Spleen (tissue), 11 donors: ENCODE results near the gene CLEC4D. TPM values are rescaled to one million over a fixed set of nuclear protein-coding genes. Genes with fewer than 3 reads are reported as not detected.

Experiments
- DNase-seq: peaks from one replicate; pipeline ENCODE4 v3.0.0-alpha.2; 2020
- H3K27ac ChIP-seq, 8 donors: fragments of 200-600 bp; sonication (generic) in 7 of 8; 1 replicate in 4 of 8; 2 replicates in 4 of 8; pipeline versions ENCODE4 v1.5.0 to v1.8.0; 2016 to 2021; ENCODE audit warnings: inconsistent platforms in 4 of 8, mild to moderate bottlenecking in 4 of 8, moderate library complexity in 1 of 8
- H3K27me3 ChIP-seq, 7 donors: fragments of 200-600 bp; sonication (generic) in 6 of 7; replicated peaks in 1 of 7; 1 replicate in 4 of 7; 2 replicates in 3 of 7; pipeline versions ENCODE4 v1.5.0 to v1.8.0; 2016 to 2021; ENCODE audit warnings: inconsistent platforms in 3 of 7, mild to moderate bottlenecking in 1 of 7
- H3K36me3 ChIP-seq, 6 donors: fragments of 200-600 bp; sonication (generic) in 5 of 6; 1 replicate in 4 of 6; 2 replicates in 2 of 6; pipeline versions ENCODE4 v1.5.0 to v1.8.0; 2016 to 2021; ENCODE audit warnings: inconsistent platforms in 2 of 6
- H3K4me1 ChIP-seq, 6 donors: fragments of 200-600 bp; sonication (generic) in 5 of 6; 1 replicate in 3 of 6; 2 replicates in 3 of 6; pipeline versions ENCODE4 v1.5.0 to v1.8.0; 2016 to 2021; ENCODE audit warnings: inconsistent platforms in 3 of 6
- H3K4me3 ChIP-seq, 8 donors: fragments of 200-600 bp; sonication (generic) in 7 of 8; 1 replicate in 4 of 8; 2 replicates in 4 of 8; pipeline versions ENCODE4 v1.5.0 to v1.8.0; 2016 to 2021; ENCODE audit warnings: inconsistent platforms in 4 of 8, mild to moderate bottlenecking in 4 of 8, moderate library complexity in 2 of 8
- H3K9me3 ChIP-seq, 8 donors: fragments of 200-600 bp; sonication (generic) in 7 of 8; 1 replicate in 4 of 8; 2 replicates in 4 of 8; pipeline versions ENCODE4 v1.5.0 to v1.8.0; 2016 to 2021; ENCODE audit warnings: inconsistent platforms in 4 of 8
- CTCF ChIP-seq, 11 experiments: fragments of 200-600 bp in 7 of 11; fragments of 450-650 bp in 4 of 11; sonication (generic) in 4 of 11; IDR thresholded peaks in 8 of 11; conservative IDR thresholded peaks in 3 of 11; 1 replicate in 7 of 11; 2 replicates in 4 of 11; pipeline versions ENCODE4 v1.4.0 to v1.8.0; 2016 to 2021; ENCODE audit warnings: antibody characterized with exemption in 11 of 11, inconsistent platforms in 4 of 11, mild to moderate bottlenecking in 1 of 11
- POLR2A ChIP-seq, 3 donors: fragments of 450-650 bp; IDR thresholded peaks; one replicate each; pipeline ENCODE4 v1.5.1; 2017; ENCODE audit warnings: antibody characterized with exemption in 3 of 3, mild to moderate bottlenecking in 1 of 3
- POLR2AphosphoS5 ChIP-seq, 3 donors: sonication (generic); formaldehyde crosslinking; IDR thresholded peaks; one replicate each; pipeline ENCODE4 v1.5.1; 2017; ENCODE audit warnings: antibody characterized with exemption in 3 of 3
- intact Hi-C: fragments of 100-400 bp; cut with DNase I; formaldehyde crosslinking; loops from one replicate; pipeline ENCODE4 v1.15.0; 2023; ENCODE audit warnings: low total_unique reads
- polyA plus RNA-seq, 3 donors: library from polyadenylated mRNA; stranded (reverse); fragments of 200-250 nt; gene quantifications; one replicate each; pipeline ENCODE4 v1.2.1, GENCODE V29; 2013
- small RNA-seq, 4 donors: library from RNA; depleted of rRNA; stranded (forward); fragments of <200 nt; gene quantifications; one replicate each; pipeline ENCODE3, GENCODE V24; 2016
- total RNA-seq, 7 donors: library from RNA; depleted of rRNA in 3 of 7; stranded (reverse); fragments of >200 nt in 3 of 7; fragmentation: NEBNext Ultra II Directional in 4 of 7; extraction: Animal tissue kit (Norgen Biotek cat#: 25700) in 4 of 7; gene quantifications; one replicate each; pipeline versions ENCODE4 v1.1.0 to v1.2.1, GENCODE V29; 2016 to 2021
- donor health status: healthy with polysubstance abuse.
- donor health status: DM: no; HTN: no; CAD: no; lungs with moderate emphysema.
- donor health status: DM: no; HTN: no; CAD: no.
- donor health status: Bipolar disorder and iron deficiency.
- donor health status: healthy.
- donor health status: DM: no; HTN: no; CAD: no.
- donor health status: DM: yes; HTN: yes; CAD: no.

CLEC4D gene
- total and polyA plus RNA-seq, 10 donors: 0.62 to 24.9 (median 8.4) TPM

GRCh38 chr12:8566525-8566924, 53.2 kb downstream of the CLEC4D start:
- TF ChIP-seq POLR2AphosphoS5 (IDR thresholded peaks at IDR 0.05) (no peak), CTCF (IDR thresholded peaks at IDR 0.05 in 8 of 11, conservative IDR thresholded peaks at IDR 0.05 in 3 of 11) (peak in 1 of 11 experiments; percentile 26), POLR2A (IDR thresholded peaks at IDR 0.05) (no peak)
- DNase-seq: no peak
- Histone ChIP-seq H3K9me3 (peaks cover 0 to 40% (median 29%) of the 10 kb centered on the region in 8 donors), H3K36me3 (no peaks in the 10 kb centered on the region), H3K4me3 (peak overlapping the region in 4 of 8 donors; percentile 2 to 53 (median 29)), H3K4me1 (peaks cover 0 to 24% (median 2%) of the 10 kb centered on the region in 6 donors), H3K27me3 (no peaks in the 10 kb centered on the region), H3K27ac (peak overlapping the region in 6 of 8 donors; percentile 67 to 93 (median 79))
- intact Hi-C loops: no loop called here

Small RNA genes lying within 50 kb of the gene (small RNA-seq; reads per million reads assigned to genes)
- gene RNU6-275P: 0 reads per million in 4 donors

Other genes starting within 250 kb of the CLEC4D start
- gene CLEC6A, start 57.5 kb upstream of the CLEC4D start, total RNA-seq: under 1 TPM in 3 of 7 donors, not detected in 4; 0.20 to 0.77 (median 0.30) TPM
- gene CLEC6A, start 57.5 kb upstream of the CLEC4D start, polyA plus RNA-seq: under 1 TPM in 2 of 3 donors, not detected in 1; 0.05 to 0.06 TPM
- 10 to 100 TPM; 12.6 to 55.0 (median 28.8) TPM for gene CLEC4E, start 27.4 kb downstream of the CLEC4D start, total RNA-seq
- 10 to 100 TPM in 2 of 3 donors, 1 to 10 TPM in 1; 7.4 to 24.1 (median 12.3) TPM for gene CLEC4E, start 27.4 kb downstream of the CLEC4D start, polyA plus RNA-seq
- 1 to 10 TPM in 2 of 7 donors, under 1 TPM in 5; 0.43 to 1.3 (median 0.79) TPM for gene AICDA, start 99.4 kb downstream of the CLEC4D start, total RNA-seq
- 1 to 10 TPM in 1 of 3 donors, under 1 TPM in 2; 0.24 to 1.6 (median 0.42) TPM for gene AICDA, start 99.4 kb downstream of the CLEC4D start, polyA plus RNA-seq
- 10 to 100 TPM in 1 of 7 donors, 1 to 10 TPM in 4, under 1 TPM in 2; 0.57 to 14.3 (median 4.2) TPM for gene MFAP5, start 149.3 kb downstream of the CLEC4D start, total RNA-seq
- 1 to 10 TPM; 1.6 to 8.5 (median 2.4) TPM for gene MFAP5, start 149.3 kb downstream of the CLEC4D start, polyA plus RNA-seq
- gene RIMKLB, start 184.5 kb downstream of the CLEC4D start, total RNA-seq: 10 to 100 TPM; 23.3 to 54.3 (median 37.0) TPM
- 10 to 100 TPM; 21.0 to 62.1 (median 55.6) TPM for gene RIMKLB, start 184.5 kb downstream of the CLEC4D start, polyA plus RNA-seq